GM18519 (cell line): ENCODE results near the gene PARD3.
"Not testable (repeated sequence)": the region's sequence is repeated elsewhere in the genome, so short reads cannot be mapped to it uniquely, and the experiment has no call there.

Experiments
- ATAC-seq: cut with Tn5 transposase; IDR thresholded peaks from one replicate; pipeline ENCODE4 v1.9.1; 2021; ENCODE audit warnings: mild to moderate bottlenecking, moderate library complexity; ENCODE audit not compliant: unreplicated experiment, low FRiP score

PARD3 gene

GRCh38 chr10:34658934-34659333 lies 156.2 kb downstream of the PARD3 start:
- ATAC-seq, result no peak

- no peak for ATAC-seq
These were observed 158.4 kb downstream of the PARD3 start for GRCh38 chr10:34656661-34657060.

- peak; percentile 54 for ATAC-seq
These were observed 159.6 kb downstream of the PARD3 start for GRCh38 chr10:34655286-34656170.

GRCh38 chr10:34654211-34654610 lies 160.9 kb downstream of the PARD3 start:
- ATAC-seq, result no peak

- ATAC-seq, result no peak
These were observed 161.6 kb downstream of the PARD3 start for GRCh38 chr10:34653530-34653929.

GRCh38 chr10:34651416-34652195 lies 163.5 kb downstream of the PARD3 start:
- ATAC-seq, result no peak

- ATAC-seq, result no peak
These were observed 164.9 kb downstream of the PARD3 start for GRCh38 chr10:34650156-34650555.

GRCh38 chr10:34649385-34649784 lies 165.7 kb downstream of the PARD3 start:
- ATAC-seq, result no peak

- ATAC-seq, result no peak
These were observed 166.2 kb downstream of the PARD3 start for GRCh38 chr10:34648919-34649318.

GRCh38 chr10:34647875-34648865 lies 166.9 kb downstream of the PARD3 start:
- ATAC-seq, result no peak

- ATAC-seq, result no peak
These were observed 167.9 kb downstream of the PARD3 start for GRCh38 chr10:34647160-34647559.

- no peak for ATAC-seq
These were observed 168.8 kb downstream of the PARD3 start for GRCh38 chr10:34646331-34646730.

GRCh38 chr10:34644815-34645214 lies 170.3 kb downstream of the PARD3 start:
- not testable (repeated sequence) for ATAC-seq

- no peak for ATAC-seq
These were observed 170.9 kb downstream of the PARD3 start for GRCh38 chr10:34644224-34644623.

GRCh38 chr10:34643620-34644019 lies 171.5 kb downstream of the PARD3 start:
- ATAC-seq, result no peak

- no peak for ATAC-seq
These were observed 173.1 kb downstream of the PARD3 start for GRCh38 chr10:34641913-34642558.

GRCh38 chr10:34641147-34641912 lies 173.8 kb downstream of the PARD3 start:
- no peak for ATAC-seq

- peak; percentile 38 for ATAC-seq
These were observed 176.6 kb downstream of the PARD3 start for GRCh38 chr10:34638406-34639054.
